HG03521 (cell line): Measurements from ENCODE around the gene CDKN3.

Experiments
- ATAC-seq: cut with Tn5 transposase; IDR thresholded peaks from one replicate; pipeline ENCODE4 v1.9.1; 2021; ENCODE audit warnings: mild to moderate bottlenecking, moderate library complexity; ENCODE audit not compliant: unreplicated experiment

CDKN3 gene, protein sequence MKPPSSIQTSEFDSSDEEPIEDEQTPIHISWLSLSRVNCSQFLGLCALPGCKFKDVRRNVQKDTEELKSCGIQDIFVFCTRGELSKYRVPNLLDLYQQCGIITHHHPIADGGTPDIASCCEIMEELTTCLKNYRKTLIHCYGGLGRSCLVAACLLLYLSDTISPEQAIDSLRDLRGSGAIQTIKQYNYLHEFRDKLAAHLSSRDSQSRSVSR

DNA sequence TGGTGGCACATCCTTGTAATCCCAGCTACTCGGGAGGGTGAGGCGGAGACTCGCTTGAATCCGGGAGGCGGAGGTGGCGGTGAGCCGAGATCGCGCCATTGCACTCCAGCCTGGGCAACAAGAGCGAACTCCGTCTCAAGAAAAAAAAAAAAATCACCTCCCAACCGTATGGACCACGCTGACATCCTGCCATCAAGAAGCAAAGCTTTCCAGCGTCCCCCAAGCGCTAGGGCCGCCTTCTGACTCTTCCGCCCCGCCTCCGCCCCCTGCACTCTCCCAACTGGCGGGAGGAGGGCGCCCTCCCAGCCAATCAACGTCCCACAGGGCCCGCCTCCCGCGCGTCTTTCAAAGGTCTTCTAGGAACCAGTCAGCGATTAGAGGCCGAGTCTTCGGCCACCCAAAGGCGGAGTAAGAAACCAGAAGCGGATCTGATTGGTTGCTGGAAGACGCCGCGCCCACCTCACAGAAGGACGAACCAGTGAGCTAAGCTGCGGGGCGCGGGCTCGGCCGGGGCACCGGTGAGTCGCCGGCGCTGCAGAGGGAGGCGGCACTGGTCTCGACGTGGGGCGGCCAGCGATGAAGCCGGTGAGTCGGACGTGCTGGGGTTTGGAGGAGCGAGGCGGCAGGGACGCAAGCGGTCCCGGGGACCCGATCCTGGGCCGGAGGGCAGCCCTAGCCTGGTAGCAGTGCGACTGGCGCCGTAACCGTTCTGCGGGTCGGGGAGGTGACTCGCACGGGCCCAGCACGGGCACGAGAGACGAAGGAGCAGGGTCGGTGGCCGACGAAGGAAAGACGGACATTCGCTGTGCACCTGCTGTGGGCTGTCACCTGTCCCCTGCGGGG is at the start of gene CDKN3:
Gene CDKN3, plus strand, starts transcription at position 515 of the 843 bp plus-strand sequence. Its CDS starts 62 bp downstream, at position 577.
- ATAC-seq, result peak; percentile 97

DNA sequence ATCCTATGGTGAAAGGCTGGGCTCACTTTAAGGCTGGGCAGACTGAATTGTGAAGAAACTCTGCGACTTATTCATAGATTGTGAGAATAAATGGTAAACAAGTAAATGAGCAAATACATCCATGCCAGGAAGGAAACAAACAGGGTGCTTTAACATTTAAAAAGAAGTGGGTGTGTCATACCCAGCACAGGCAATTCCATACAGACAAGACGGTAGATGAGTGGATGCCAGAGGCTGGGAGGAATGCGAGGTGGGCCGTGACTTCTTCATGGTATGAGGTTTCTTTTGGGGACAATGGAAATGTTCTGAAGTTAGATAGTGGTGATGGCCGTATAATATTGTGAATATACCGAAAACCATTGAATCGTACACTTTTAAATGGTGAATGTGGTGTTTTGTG is 49.8 kb upstream of the CDKN3 start:
- no peak for ATAC-seq

DNA sequence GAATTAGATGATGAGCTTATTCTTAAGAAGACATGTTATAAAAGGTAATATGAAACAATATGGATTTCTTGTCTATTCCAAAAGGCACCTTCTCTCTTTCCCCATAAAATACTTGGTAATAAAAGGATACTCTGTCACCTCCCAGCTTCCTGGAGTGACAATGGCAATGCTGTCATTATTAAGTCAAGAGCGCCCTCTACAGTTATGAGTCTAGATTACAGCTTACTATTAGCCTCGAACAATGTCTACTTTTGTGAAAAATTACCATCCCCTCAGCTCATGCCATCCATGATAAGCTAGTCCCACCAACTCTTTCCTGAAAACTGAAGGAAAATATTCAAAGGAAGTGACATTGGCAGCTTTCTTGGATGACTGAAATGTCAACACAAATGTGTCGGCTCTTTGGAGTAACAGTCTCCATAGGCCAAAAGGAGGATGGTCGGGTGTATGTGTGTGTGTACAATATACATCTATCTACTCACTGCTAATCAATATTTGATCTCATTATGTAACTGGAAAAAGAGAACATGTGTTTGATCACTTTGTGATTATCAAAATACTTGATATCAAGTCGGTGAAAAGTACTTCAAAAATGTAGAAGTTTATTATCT is 48.7 kb upstream of the CDKN3 start:
- no peak for ATAC-seq

DNA sequence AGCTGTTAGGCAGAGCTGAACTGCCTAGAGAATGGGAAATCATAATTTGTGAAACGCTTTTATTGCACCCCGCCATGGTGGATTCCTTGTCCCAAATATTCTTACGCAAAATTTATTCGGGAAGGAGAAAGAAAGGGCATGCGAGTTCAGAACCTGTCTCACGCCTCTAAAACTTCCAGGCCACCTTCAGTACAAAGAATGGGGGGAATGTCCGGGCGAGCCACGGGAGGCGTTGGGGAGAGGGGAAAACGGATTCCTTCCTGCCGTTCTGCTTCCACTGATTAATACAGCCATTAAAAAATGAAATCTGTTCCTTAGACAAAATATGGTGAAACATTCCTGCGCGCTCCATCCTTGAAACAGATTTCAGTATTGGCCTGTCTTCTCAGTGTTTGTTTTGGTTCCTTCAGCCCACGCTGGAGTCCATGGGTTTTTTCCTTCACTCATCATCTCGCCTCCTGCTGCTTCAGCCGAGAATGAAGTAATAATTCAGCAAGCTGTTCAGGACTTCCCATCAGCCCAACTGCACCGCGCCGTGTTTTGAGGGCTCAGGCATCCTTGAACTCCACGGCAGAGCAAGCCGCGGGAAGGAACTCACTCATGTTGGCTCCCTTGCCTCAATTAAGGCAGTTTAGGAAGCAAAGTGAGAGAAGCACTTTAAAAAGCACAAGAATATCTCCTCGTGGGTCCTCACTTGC is 47.7 kb upstream of the CDKN3 start:
- ATAC-seq, result no peak

DNA sequence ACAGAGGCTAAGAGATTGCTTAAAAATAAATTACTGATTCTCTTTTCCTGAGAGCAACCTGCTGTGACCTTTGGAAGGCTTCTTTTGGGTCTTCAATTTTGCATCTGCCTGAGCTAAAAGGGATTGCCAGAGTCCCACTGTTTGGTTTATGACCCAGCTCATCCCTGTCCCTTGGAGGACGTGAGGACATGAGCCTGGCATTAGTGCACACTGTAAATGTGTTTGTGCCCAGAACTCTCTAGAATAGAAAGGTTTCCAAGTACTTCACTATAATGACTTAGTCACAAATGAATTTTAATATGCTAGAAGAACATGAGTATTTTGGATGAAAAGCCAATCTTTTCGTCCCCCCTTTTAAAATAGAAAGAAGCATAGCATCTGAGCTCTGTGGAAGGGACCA is 47.1 kb upstream of the CDKN3 start:
- ATAC-seq, result no peak

DNA sequence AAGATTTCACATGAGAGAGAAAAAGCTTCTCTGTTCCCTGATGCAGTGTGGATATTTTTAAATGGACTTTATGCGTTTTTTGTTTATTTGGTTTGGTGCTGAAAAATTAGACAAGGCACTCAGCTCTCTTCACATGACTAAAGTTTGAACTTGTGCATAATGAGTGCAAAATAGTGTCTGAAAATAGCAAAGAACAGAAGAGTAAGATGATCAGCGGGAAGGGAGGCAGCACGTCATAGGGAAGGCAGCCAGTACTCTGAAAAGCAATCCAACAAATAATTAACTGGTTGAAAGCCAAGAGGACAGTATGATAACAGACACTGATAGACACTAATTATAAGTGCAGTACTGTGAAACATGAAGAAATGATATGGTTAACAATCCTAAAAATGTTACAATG is 46.6 kb upstream of the CDKN3 start:
- no peak for ATAC-seq

DNA sequence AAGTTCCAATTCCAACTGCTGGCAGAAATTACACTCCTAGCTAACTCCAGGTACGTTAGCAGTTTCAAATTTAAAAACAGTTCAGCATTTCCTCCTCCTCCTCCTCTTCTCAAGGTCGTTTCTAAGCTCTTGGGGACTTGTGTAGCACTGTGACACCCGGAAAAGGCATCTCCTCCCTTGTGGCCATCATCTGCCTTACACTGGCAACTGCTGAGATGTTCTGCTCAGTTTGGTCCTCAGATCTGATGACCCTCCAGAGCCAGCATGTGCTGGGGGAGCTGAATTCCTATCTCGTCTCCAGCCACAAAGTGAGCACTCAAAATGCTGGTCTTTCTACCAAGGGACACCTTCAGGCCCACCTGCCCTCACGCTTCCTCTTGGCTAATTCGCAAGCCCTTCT is 43.5 kb upstream of the CDKN3 start:
- ATAC-seq, result no peak

DNA sequence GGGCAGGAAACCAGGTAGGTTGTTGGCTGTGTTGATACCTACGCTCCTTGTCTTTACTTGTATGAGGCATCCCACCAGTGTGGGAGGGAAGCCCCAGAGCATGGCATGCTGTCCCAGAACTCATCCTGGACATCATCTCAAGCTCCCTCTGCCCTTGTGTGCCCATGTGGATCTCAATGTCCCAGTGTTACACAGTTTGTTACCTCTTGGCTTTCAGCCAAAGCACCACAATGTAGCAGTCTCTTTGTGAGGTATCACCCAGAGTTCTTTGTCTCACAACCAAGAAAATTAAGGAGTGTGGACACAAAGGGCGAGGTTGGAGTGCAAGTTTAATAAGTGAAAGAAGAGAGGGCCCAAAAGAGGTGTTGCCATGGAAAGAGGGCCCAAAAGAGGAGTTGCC is 43.1 kb upstream of the CDKN3 start:
- no peak for ATAC-seq

DNA sequence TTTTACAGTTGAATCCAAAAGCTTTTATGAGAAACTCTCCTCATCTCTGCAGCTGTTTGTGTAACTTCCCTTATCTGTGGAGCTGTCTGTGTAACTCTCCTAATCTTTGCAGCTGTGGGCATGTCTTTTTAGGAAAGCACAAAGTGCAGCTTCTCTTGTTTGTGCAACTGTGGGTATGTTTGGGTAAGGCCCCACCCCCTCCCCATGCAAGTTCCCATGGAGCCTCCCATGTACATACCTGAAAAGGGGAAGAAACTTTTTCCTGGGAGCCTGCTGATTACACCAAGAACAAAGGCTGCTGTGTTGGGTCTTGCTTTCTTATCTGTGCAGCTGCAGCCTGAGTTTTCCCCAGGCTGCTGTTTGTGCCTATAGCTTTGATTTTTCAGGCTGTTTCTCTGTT is 42.7 kb upstream of the CDKN3 start:
- no peak for ATAC-seq

DNA sequence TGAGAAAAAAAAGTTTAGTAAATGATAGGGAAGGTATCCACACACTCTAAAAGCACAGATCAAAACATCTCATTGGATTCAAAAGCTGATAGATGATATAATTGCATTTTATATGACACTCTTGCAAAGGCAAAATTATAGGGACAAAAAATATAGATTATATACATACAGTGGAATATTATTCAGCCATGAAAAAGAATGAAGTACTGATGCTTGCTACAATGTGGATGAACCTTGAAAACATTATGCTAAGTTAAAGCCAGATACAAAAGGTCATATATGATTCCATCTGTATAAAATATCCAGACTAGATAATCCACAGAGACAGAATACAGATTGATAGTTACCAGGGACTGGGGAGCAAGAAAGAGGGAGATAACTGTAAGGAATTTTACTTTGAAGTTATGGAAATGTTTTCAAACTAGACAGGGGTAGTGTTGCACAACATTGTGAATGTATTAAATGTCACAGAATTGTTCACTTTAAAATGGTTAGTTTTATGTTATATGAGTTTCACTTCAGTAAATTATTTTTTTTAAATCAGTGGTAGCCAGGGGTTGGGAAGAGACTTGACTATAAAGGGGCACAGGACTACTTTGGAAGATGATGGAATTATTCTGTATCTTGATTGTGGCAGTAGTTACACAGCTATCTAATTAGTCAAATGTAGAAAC is 41.7 kb upstream of the CDKN3 start:
- no peak for ATAC-seq

DNA sequence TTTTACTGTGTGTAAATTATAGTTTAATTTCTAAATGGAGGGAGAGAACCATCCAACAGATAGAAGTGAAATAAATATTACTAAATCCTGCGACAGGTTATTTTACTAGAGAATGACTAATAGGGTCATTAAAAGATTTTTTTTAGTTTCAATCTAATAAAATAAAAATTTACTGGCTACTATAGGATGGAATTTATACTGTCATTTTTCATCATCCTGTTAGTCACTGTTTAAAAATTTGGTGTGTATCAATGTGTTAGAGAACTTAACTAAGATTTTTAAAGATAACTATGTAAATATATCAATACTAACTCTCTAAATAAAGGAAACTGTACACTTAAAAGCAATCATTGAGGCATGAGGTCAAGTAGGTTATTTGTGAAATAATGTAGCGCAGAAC is 41.1 kb upstream of the CDKN3 start:
- no peak for ATAC-seq

DNA sequence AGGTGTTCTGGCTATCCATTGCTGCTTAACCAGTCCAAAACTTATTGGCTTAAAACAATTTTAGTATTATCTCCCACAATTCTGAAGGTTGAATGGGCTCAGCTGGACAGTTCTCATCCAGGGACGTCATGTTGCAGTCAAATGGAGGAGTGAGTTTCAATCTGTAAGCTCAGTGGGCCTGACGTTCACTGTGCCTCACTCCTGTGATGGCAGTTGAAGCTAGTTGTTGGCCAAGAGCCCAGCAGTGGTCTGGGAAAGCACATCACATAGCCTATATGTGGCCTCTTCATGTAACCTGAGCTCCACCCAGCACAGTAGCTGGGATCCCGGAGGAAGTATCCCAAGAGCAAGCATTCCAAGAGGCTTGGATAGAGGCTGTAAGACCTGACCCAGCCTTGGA is 40.6 kb upstream of the CDKN3 start:
- ATAC-seq, result no peak

DNA sequence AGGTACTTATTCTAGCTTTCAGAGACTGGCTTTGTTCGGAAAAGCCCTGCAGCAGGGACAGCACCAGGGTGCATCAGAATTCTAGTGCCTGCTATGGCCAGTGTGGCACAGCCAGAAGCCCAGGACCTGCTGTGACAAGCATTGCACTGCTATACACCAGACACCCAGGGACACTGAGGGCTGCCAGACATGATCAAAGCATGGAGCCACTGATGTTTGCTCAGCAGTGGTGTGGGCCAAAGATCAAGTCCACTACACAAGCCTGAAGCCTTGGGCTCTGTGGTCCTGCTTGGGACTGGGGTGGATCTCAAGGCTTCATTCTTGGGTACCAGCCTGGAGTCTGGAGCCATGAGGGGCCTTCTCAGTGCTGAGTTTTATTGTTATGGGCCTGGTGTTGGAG is 36.1 kb upstream of the CDKN3 start:
- no peak for ATAC-seq

DNA sequence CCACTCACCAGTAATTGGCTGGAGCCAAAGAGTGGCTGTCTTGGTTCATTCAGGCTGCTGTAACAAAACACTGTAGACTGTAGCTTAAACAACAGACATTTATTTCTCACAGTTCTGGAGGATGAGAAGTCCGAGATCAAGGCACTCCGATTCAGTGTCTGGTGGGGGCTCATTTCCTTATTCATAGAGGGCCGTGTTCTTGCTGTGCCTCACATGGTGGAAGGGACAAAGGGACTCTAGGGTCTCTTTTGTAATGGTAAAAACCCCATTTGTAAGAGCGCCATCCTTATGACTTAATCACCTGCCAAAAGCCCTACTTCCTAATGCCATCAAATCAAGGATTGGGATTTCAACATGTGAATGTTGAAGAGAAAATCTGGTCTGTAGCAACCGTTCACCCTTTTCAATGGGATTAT is 34.7 kb upstream of the CDKN3 start:
- no peak for ATAC-seq

DNA sequence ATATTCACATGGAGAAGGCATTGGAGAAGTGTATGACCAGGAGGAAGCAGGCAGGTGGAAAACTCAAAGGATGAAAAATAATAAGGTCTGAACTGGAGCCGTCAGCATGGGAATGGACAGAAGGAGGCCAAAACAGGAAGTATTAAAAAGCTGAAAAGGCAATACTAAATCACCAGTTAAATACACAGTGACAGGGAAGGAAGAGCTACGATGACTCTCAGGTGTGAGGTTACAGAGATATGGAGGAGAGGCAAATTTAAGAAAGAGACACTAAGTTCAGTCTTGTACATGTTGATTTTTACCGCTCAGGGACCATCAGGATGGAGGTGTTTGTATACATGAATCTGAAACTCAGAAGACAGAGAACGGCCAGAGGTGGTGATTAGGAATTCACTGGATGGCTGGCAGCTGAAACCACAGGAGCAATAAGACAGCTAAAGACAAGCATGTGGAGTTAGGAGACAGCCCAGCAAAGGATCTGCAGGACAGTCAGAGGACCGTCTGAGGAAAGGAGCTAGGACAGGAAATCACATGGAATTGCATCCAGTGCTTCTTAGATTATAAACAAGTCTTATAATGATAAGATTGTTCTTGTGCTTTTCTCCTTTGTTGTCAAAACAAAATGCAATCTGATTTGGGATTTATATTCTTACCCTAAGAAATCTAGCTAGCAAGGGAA is 33.9 kb upstream of the CDKN3 start:
- ATAC-seq, result no peak

DNA sequence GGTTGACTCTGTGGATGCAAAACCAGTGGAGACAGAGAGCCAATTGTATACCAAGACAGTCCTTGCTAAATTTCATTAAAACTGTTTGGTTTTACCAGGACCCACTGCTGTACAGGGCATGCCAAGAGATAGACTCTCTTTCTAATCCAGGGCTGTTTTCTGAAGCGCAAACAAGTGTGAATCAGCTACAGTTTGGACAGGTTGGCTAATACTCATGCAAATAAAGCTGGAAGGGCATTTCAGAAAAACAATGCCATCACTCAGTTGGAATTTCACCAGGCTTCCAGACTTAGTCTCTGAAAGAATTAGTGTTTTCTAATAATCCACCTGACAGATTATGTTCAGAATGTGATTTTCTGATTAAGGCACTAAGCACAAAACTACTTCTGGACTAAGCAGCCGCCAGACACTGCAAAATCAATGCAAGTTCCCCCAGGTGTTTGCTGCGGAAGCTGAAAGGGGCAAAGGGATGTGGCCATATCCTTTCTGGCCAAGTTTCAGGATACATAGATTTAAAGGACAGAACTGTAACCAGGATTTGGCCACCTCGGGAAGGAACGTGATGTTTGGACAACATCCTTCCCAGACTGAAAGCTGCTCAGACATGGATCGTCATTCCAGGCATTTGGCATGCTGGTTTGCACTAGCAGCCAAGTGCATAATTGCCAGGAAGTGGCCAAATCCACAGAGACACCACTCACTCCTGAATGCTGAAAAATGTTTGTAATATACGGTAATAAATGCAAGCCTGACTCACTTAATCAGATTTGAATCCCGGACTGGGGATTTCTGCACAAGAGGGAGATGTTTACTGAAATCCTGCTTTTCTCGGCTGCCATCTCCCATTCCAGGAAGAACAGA is 32.0 kb upstream of the CDKN3 start:
- ATAC-seq, result no peak

DNA sequence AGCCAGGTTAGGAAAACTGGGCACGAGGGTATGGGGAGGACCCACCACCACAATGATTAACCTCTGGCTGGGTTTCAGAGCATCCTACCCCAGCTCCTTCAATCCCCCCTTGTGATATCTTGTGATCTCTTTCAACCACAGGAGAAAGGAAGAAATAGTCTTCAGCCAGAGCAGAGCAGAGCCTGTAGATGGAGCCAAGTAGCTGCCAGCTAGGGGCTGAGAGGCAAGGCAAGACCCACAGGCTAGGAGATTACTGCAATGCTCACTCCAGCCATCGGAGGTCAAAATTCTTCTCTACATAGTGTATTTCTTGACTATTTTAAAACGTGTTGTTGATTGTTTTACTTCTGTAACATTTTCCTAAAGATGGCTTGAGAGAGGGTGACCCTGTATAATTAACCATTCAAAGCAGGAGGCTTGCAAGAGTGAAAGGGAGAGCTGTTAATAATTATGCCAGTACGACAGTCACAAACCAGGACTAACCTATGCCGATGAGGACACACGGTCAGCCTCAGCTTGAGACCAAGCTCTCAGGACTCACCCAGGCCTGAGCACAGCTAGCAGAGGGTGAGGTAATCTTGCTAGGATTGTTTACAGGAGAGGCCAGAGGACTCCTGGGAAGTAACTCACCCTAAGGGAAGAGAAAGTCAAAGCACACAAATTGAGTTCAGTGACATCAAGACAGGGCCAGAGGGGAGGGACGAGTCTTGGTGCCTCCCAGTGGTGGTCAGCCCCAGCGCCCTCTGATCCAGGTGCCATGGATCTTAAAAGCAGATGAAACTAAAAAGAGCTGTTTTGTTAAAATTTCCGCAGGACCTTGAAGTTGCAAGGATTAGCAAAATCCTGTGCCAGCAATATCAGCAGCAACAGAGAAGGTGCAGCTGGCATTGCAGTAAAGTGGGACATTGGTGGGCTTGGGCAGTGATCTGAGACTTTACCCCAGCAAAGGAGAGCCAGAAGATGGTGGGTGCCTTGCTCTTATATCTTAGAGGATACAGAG is 29.8 kb upstream of the CDKN3 start:
- ATAC-seq, result no peak

DNA sequence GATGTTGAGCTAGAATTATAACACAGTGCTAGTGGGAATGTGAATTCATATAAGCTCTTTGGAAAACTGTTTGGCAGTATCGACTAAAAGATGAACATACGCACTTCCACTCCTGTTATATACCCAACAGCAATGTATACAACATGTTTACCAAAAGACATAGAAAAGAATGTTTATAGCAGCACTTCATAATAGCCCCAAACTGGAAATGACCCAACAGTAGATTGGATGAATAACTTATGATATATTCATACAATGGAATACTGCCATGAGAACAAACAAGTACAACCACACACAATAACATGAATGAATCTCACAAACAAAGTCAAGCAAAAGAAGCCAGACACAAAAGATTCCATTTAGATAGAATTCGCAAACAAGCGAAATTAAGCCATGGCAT is 28.5 kb upstream of the CDKN3 start:
- no peak for ATAC-seq
